ENCODE data around the gene OR10H5. TPM values are rescaled to one million over a fixed set of nuclear protein-coding genes. Genes with fewer than 3 reads are reported as not detected.
"Not testable (repeated sequence)": the region's sequence is repeated elsewhere in the genome, so short reads cannot be mapped to it uniquely, and the experiment has no call there.

Gene OR10H5
- total RNA-seq, 4 donors from 2014 or later: not detected

DNA sequence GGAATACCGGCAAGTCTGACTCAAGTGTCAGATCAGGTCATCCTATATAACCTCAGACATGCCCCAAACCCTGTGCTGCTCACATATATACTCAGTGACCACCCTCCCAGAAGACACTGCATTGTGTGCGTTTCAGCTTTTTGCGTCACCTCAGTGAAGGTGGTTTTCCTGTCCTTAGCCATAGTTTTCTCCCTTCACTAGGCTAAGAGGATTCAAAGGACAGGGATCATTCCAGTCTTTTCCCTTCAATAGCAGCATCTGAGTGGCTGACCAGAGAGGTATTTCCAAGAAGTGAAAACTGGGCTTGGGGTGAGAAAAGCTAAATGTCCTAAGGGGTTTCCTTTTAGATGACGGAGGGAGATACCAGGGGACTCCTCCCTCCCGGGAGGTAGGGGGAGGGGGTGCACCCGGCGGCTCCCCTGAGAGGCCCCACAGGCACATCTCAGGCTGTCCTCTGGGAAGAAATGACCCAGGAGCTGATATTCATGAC is 40.7 kb downstream of the OR10H5 start:
- TF ChIP-seq, protein P1, sequence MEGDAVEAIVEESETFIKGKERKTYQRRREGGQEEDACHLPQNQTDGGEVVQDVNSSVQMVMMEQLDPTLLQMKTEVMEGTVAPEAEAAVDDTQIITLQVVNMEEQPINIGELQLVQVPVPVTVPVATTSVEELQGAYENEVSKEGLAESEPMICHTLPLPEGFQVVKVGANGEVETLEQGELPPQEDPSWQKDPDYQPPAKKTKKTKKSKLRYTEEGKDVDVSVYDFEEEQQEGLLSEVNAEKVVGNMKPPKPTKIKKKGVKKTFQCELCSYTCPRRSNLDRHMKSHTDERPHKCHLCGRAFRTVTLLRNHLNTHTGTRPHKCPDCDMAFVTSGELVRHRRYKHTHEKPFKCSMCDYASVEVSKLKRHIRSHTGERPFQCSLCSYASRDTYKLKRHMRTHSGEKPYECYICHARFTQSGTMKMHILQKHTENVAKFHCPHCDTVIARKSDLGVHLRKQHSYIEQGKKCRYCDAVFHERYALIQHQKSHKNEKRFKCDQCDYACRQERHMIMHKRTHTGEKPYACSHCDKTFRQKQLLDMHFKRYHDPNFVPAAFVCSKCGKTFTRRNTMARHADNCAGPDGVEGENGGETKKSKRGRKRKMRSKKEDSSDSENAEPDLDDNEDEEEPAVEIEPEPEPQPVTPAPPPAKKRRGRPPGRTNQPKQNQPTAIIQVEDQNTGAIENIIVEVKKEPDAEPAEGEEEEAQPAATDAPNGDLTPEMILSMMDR (IDR thresholded peaks at IDR 0.05): no peak
- TF ChIP-seq POLR2A (IDR thresholded peaks at IDR 0.05): no peak
- Histone ChIP-seq H3K27me3 (no peaks in the 10 kb centered on the region), H3K36me3 (no peaks in the 10 kb centered on the region), H3K27ac (no peak overlapping the region), H3K4me3 (no peak overlapping the region), H3K4me1 (no peaks in the 10 kb centered on the region), H3K9me3 (no peaks in the 10 kb centered on the region)
- intact Hi-C loops (cut with DNase I; ENCODE audit: low total_unique reads): no loop called here
- no peak for DNase-seq

DNA sequence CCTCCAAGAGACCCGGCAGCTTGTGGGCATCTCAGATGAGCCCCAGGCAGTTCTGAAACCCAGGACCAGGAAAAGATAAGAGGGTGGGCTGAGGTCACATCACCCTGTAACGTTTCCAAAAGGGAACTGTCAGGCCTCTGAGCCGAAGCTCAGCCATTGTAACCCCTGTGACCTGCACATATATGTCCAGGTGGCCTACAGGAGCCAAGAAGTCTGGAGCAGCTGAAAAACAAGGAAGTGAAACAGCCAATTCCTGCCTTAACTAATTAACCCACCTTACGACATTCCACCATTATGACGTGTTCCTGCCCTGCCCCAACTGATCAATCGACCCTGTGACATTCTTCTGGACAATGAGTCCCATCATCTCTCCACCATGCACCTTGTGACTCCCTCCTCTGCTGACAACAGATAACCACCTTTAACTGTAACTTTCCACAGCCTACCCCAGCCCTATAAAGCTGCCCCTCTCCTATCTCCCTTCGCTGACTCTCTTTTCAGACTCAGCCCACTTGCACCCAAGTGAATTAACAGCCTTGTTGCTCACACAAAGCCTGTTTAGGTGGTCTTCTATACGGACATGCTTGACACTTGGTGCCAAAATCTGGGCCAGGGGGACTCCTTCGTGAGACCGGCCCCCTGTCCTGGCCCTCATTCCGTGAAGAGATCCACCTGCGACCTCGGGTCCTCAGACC is 41.3 kb downstream of the OR10H5 start:
- H3K9me3 ChIP-seq; H3K4me3 ChIP-seq; intact Hi-C loops (cut with DNase I; ENCODE audit: low total_unique reads); DNase-seq; H3K27ac ChIP-seq; H3K4me1 ChIP-seq; H3K36me3 ChIP-seq; H3K27me3 ChIP-seq: not testable (repeated sequence)
- TF ChIP-seq POLR2A (IDR thresholded peaks at IDR 0.05): peak in 1 of 2 donors; percentile 23

DNA sequence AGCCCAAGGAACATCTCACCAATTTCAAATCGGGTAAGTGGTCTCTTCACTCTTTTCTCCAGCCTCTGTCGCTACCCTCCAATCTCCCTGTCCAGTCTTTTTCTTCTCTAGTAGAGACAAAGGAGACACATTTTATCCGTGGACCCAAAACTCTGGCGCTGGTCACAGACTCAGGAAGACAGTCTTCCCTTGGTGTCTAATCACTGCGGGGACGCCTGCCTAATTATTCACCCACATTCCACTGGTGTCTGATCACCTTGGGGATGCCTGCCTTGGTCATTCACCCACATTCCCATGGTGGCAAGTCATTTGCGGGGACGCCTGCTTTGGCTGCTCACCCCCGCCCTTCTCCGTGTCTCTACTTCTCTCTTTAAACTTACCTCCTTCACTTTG is 41.8 kb downstream of the OR10H5 start:
- no peaks in the 10 kb centered on the region for H3K36me3 ChIP-seq
- TF ChIP-seq, protein P1 (IDR thresholded peaks at IDR 0.05): no peak
- TF ChIP-seq POLR2A (IDR thresholded peaks at IDR 0.05): no peak
- no peak overlapping the region for H3K4me3 ChIP-seq
- DNase-seq: no peak
- H3K27ac ChIP-seq: no peak overlapping the region
- H3K4me1 ChIP-seq: no peaks in the 10 kb centered on the region
- intact Hi-C loops (cut with DNase I; ENCODE audit: low total_unique reads): no loop called here
- no peaks in the 10 kb centered on the region for H3K27me3 ChIP-seq
- no peaks in the 10 kb centered on the region for H3K9me3 ChIP-seq

DNA sequence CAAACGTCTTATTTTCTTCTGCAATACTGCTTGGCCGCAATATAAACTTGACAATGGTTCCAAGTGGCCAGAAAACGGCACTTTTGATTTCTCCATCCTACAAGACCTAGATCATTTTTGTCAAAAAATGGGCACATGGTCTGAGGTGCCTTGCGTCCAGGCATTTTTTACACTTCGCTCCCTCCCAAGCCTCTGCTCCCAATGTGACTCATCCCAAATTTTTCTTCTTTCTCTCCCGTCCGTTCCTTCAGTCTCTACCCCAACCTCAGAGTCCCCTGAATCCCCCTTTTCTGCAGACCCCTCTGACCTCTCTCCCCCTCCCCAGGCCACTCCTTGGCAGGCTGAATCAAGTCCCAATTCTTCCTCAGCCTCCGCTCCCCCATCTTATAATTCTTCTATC is 42.3 kb downstream of the OR10H5 start:
- no peak for DNase-seq
- no peaks in the 10 kb centered on the region for H3K4me1 ChIP-seq
- intact Hi-C loops (cut with DNase I; ENCODE audit: low total_unique reads): no loop called here
- H3K27me3 ChIP-seq: no peaks in the 10 kb centered on the region
- H3K36me3 ChIP-seq: no peaks in the 10 kb centered on the region
- H3K27ac ChIP-seq: no peak overlapping the region
- TF ChIP-seq, protein P1 (IDR thresholded peaks at IDR 0.05): no peak
- TF ChIP-seq POLR2A (IDR thresholded peaks at IDR 0.05): no peak
- H3K4me3 ChIP-seq: no peak overlapping the region
- no peaks in the 10 kb centered on the region for H3K9me3 ChIP-seq

DNA sequence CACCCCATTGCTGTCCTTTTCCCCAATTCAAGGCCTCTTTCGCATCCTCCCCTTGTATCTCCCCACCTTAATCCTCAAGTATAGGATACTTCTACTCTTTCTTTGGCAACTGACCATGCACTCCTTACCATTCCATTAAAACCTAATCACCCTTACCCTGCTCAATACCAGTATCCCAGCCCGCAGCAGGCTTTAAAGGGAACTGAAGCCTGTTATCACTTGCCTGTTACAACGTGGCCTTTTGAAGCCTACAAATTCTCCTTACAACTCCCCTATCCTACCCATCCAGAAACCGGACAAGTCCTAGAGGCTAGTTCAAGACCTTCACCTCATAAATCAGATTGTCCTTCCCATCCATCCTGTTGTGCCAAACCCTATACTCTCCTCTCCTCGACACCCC is 44.2 kb downstream of the OR10H5 start:
- Histone ChIP-seq H3K27ac (no peak overlapping the region), H3K27me3 (no peaks in the 10 kb centered on the region)
- intact Hi-C loops (cut with DNase I; ENCODE audit: low total_unique reads): no loop called here

DNA sequence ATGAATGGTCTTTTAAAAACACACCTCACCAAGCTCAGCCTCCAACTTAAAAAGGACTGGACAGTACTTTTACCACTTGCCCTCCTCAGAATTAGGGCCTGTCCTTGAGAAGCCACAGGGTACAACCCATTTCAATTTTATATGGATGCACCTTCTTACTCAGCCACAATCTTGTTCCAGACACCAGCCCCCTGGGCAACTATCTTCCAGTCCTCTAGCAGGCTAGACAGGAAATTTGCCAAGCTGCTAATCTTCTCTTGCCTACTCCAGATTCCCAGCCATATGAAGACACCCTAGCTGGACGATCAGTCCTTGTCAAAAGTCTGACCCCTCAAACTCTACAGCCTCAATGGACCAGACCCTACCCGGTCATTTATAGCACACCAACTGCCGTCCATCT is 46.8 kb downstream of the OR10H5 start:
- H3K27me3 ChIP-seq; intact Hi-C loops (cut with DNase I; ENCODE audit: low total_unique reads); H3K27ac ChIP-seq; H3K9me3 ChIP-seq; H3K4me1 ChIP-seq; DNase-seq; H3K36me3 ChIP-seq; H3K4me3 ChIP-seq: not testable (repeated sequence)

More for the DNA sequence above, 44.2 kb downstream of the OR10H5 start:
- Histone ChIP-seq H3K9me3 (no peaks in the 10 kb centered on the region), H3K4me1 (no peaks in the 10 kb centered on the region), H3K36me3 (no peaks in the 10 kb centered on the region), H3K4me3 (no peak overlapping the region)
- TF ChIP-seq, protein P1 (IDR thresholded peaks at IDR 0.05): no peak
- no peak for TF ChIP-seq POLR2A (IDR thresholded peaks at IDR 0.05)
- no peak for DNase-seq

DNA sequence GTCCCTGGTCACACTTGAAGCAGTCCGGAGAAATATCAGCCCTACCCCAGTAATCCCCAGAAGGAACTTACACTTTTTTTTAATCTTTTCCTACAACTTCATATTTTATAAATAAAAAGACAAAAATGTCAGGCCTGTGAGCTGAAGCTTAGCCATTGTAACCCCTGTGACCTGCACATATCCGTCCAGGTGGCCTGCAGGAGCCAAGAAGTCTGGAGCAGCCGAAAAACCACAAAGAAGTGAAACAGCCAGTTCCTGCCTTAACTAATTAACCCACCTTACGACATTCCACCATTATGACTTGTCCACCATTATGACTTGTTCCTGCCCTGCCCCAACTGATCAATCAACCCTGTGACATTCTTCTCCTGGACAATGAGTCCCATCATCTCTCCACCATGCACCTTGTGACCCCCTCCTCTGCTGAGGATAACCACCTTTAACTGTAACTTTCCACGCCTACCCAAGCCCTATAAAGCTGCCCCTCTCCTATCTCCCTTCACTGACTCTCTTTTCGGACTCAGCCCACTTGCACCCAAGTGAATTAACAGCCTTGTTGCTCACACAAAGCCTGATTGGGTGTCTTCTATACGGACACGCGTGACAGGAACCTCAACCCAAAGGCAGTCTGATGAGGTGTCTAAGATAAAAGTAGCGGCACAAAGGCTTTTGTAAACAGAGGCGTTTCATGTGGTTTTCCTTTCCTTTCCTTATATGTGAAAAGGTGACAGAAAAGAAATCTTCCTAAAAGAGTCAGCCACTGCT is 48.3 kb downstream of the OR10H5 start:
- H3K36me3 ChIP-seq; intact Hi-C loops (cut with DNase I; ENCODE audit: low total_unique reads); DNase-seq; H3K9me3 ChIP-seq; H3K27me3 ChIP-seq; H3K4me1 ChIP-seq: not testable (repeated sequence)
- Histone ChIP-seq H3K4me3 (peak overlapping the region; percentile 80 to 91), H3K27ac (peak overlapping the region; percentile 96 to 99)

Data from uterus (tissue), 4 donors.